ENCODE results near the gene PPP1R14C.

PPP1R14C gene

GRCh38 chr6:150286460-150286859, 143.6 kb downstream of the PPP1R14C start:
- Mint-ChIP-seq H3K27me3 (peaks cover 30% of the 10 kb centered on the region), H3K4me1 (ENCODE audit: low read depth) (no peaks in the 10 kb centered on the region), H3K9me3 (no peaks in the 10 kb centered on the region), H3K27ac (no peak overlapping the region), H3K36me3 (ENCODE audit: low read depth) (no peaks in the 10 kb centered on the region), H3K4me3 (no peak overlapping the region)
- intact Hi-C loops (cut with micrococcal nuclease) = no loop called here

DNA sequence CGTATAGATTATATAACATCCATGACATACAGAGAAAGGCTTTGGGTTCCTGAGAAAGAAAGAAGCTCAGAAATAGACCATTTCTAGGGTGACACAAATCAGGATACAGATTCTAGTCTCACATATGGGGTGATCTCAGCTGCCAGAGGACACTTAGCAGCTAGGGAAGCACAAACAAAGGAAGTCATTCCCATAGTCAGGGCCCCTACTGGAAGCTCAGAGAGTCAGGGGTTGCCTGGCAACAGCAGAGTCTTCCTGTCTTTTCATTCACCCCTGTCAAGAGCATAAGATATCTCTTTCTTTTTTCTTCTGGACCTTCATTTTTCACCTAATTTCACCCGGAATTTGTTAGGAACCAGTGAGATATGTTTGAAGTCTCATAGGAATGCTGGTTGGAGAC, 144.1 kb downstream of the PPP1R14C start:
- Mint-ChIP-seq H3K27me3 (peaks cover 32% of the 10 kb centered on the region), H3K27ac (no peak overlapping the region), H3K9me3 (no peaks in the 10 kb centered on the region), H3K36me3 (ENCODE audit: low read depth) (no peaks in the 10 kb centered on the region), H3K4me1 (ENCODE audit: low read depth) (no peaks in the 10 kb centered on the region), H3K4me3 (no peak overlapping the region)
- intact Hi-C loops (cut with micrococcal nuclease) = no loop called here

GRCh38 chr6:150288456-150288855, 145.6 kb downstream of the PPP1R14C start:
- Mint-ChIP-seq H3K4me1 (ENCODE audit: low read depth) (no peaks in the 10 kb centered on the region), H3K9me3 (no peaks in the 10 kb centered on the region), H3K27ac (no peak overlapping the region), H3K4me3 (no peak overlapping the region), H3K27me3 (peaks cover 33% of the 10 kb centered on the region), H3K36me3 (ENCODE audit: low read depth) (no peaks in the 10 kb centered on the region)
- intact Hi-C loops (cut with micrococcal nuclease) = no loop called here

GRCh38 chr6:150289454-150290071, 146.7 kb downstream of the PPP1R14C start:
- H3K9me3 Mint-ChIP-seq = no peaks in the 10 kb centered on the region

DNA sequence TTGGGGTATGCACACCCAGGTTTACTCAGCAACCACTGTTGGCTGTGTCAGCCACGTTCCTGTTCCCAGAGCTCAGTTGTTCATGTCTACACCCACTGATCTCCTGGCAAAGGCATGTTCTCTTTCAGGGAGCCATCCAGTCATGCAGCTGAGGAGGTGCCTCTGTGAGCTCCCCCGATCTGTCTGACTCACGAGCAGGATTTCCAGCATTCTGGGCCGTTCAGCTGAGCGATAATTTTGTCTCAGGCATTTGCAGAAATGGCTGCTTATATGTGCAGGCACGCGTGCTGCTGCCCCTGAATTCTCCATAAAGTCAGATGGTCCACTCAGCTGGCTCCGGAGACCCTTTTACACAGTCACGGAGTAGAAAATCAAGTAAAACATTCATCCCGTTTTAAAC, 147.6 kb downstream of the PPP1R14C start:
- H3K36me3 Mint-ChIP-seq (ENCODE audit: low read depth) = no peaks in the 10 kb centered on the region
- H3K27ac Mint-ChIP-seq = no peak overlapping the region
- H3K4me3 Mint-ChIP-seq = no peak overlapping the region
- H3K27me3 Mint-ChIP-seq = peaks cover 29% of the 10 kb centered on the region
- no peaks in the 10 kb centered on the region for H3K4me1 Mint-ChIP-seq (ENCODE audit: low read depth)
- H3K9me3 Mint-ChIP-seq = no peaks in the 10 kb centered on the region
- intact Hi-C loops (cut with micrococcal nuclease) = no loop called here

More at GRCh38 chr6:150289454-150290071, 146.7 kb downstream of the PPP1R14C start:
- intact Hi-C loops (cut with micrococcal nuclease) = no loop called here
- no peak overlapping the region for H3K4me3 Mint-ChIP-seq
- no peaks in the 10 kb centered on the region for H3K4me1 Mint-ChIP-seq (ENCODE audit: low read depth)
- peaks cover 33% of the 10 kb centered on the region for H3K27me3 Mint-ChIP-seq
- no peak overlapping the region for H3K27ac Mint-ChIP-seq
- no peaks in the 10 kb centered on the region for H3K36me3 Mint-ChIP-seq (ENCODE audit: low read depth)

GRCh38 chr6:150291968-150292710, 149.3 kb downstream of the PPP1R14C start:
- Mint-ChIP-seq H3K4me3 (no peak overlapping the region), H3K27ac (no peak overlapping the region), H3K36me3 (ENCODE audit: low read depth) (no peaks in the 10 kb centered on the region), H3K4me1 (ENCODE audit: low read depth) (no peaks in the 10 kb centered on the region), H3K9me3 (peaks cover 12% of the 10 kb centered on the region), H3K27me3 (peaks cover 16% of the 10 kb centered on the region)
- intact Hi-C loops (cut with micrococcal nuclease) = no loop called here

GRCh38 chr6:150293019-150293418, 150.2 kb downstream of the PPP1R14C start:
- no peak overlapping the region for H3K4me3 Mint-ChIP-seq
- H3K9me3 Mint-ChIP-seq = peaks cover 21% of the 10 kb centered on the region
- no peaks in the 10 kb centered on the region for H3K36me3 Mint-ChIP-seq (ENCODE audit: low read depth)
- no peak overlapping the region for H3K27ac Mint-ChIP-seq
- peaks cover 17% of the 10 kb centered on the region for H3K27me3 Mint-ChIP-seq
- no peaks in the 10 kb centered on the region for H3K4me1 Mint-ChIP-seq (ENCODE audit: low read depth)
- intact Hi-C loops (cut with micrococcal nuclease) = no loop called here

- no peak overlapping the region for H3K27ac Mint-ChIP-seq
- H3K27me3 Mint-ChIP-seq = peaks cover 16% of the 10 kb centered on the region
- no peak overlapping the region for H3K4me3 Mint-ChIP-seq
- intact Hi-C loops (cut with micrococcal nuclease) = no loop called here
- H3K4me1 Mint-ChIP-seq (ENCODE audit: low read depth) = no peaks in the 10 kb centered on the region
- no peaks in the 10 kb centered on the region for H3K36me3 Mint-ChIP-seq (ENCODE audit: low read depth)
- H3K9me3 Mint-ChIP-seq = peaks cover 26% of the 10 kb centered on the region
Measured at GRCh38 chr6:150293423-150294173, 150.8 kb downstream of the PPP1R14C start.

- Mint-ChIP-seq H3K9me3 (peaks cover 26% of the 10 kb centered on the region), H3K27me3 (peaks cover 11% of the 10 kb centered on the region), H3K36me3 (ENCODE audit: low read depth) (no peaks in the 10 kb centered on the region), H3K4me1 (ENCODE audit: low read depth) (no peaks in the 10 kb centered on the region), H3K27ac (no peak overlapping the region), H3K4me3 (no peak overlapping the region)
- intact Hi-C loops (cut with micrococcal nuclease) = no loop called here
Measured at GRCh38 chr6:150296890-150297289, 154.0 kb downstream of the PPP1R14C start.

DNA sequence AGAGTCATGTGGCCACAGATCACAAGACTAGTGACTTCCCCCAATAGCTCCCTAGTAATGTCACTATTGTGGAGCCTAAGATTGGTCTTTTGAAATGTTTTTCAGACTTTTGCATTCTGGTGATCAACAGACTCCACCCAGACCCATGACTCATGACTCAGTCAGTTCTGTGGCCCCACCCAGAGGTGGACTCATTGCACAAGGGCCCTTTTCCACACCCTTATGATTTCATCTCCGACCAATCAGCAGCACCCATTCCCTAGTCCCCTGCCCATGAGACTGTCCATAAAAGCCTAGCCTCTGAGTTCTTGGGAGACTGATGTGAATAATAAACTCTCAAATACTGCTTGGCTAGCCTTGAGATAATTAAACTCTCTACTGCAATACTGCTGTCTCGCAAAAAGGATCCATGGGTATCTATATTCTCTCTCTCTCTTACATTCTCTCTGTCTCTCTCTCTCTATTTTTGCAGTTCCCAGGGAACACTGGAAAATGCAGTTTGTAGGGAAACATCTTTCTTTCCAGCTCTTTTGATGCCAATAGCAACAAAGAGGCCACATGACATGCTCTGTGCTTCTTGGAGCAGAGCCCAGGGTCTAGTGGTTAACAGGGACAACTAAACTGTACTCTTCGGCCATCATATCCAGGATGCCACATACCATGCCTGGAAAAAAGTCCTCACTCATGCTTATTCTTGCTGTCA, 154.6 kb downstream of the PPP1R14C start:
- Mint-ChIP-seq H3K36me3 (ENCODE audit: low read depth) (no peaks in the 10 kb centered on the region), H3K27me3 (peaks cover 10% of the 10 kb centered on the region), H3K4me3 (no peak overlapping the region), H3K27ac (no peak overlapping the region), H3K4me1 (ENCODE audit: low read depth) (no peaks in the 10 kb centered on the region), H3K9me3 (peaks cover 26% of the 10 kb centered on the region)
- intact Hi-C loops (cut with micrococcal nuclease) = no loop called here

DNA sequence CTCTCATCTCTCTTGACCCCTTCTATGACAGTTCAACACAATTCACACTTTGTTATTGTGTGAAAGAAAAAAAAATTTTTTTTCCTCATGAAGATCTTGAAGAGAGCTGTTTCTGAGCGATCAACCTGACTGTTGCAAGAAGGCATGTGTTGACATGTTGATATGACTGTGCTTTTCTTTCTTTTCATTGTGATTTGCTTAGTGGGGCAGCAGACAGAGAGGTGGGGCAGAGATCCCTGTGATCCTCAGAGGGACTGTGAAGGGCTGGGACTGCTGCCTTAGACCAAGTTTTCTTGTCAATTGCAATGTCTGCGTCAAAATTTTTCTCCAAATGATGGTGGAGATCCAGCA, 155.2 kb downstream of the PPP1R14C start:
- H3K4me3 Mint-ChIP-seq = no peak overlapping the region
- H3K9me3 Mint-ChIP-seq = peaks cover 26% of the 10 kb centered on the region
- intact Hi-C loops (cut with micrococcal nuclease) = no loop called here
- no peak overlapping the region for H3K27ac Mint-ChIP-seq
- no peaks in the 10 kb centered on the region for H3K4me1 Mint-ChIP-seq (ENCODE audit: low read depth)
- peaks cover 8% of the 10 kb centered on the region for H3K27me3 Mint-ChIP-seq
- H3K36me3 Mint-ChIP-seq (ENCODE audit: low read depth) = no peaks in the 10 kb centered on the region

- intact Hi-C loops (cut with micrococcal nuclease) = no loop called here
- Mint-ChIP-seq H3K9me3 (peaks cover 26% of the 10 kb centered on the region), H3K4me1 (ENCODE audit: low read depth) (no peaks in the 10 kb centered on the region), H3K27ac (no peak overlapping the region), H3K36me3 (ENCODE audit: low read depth) (no peaks in the 10 kb centered on the region), H3K4me3 (no peak overlapping the region), H3K27me3 (peaks cover 8% of the 10 kb centered on the region)
Measured at GRCh38 chr6:150298676-150299075, 155.8 kb downstream of the PPP1R14C start.
